A549 (cell line): Measurements from ENCODE around the gene XYLB. TPM values are rescaled to one million over a fixed set of nuclear protein-coding genes. Genes with fewer than 3 reads are reported as not detected.
"Not testable (repeated sequence)": the region's sequence is repeated elsewhere in the genome, so short reads cannot be mapped to it uniquely, and the experiment has no call there.

Experiments used
- ATAC-seq, 2 experiments: fragments of 200-7000 bp in 1 of 2; fragments of >200 bp in 1 of 2; cut with Nextera tagmentation in 1 of 2; cut with Tn5 transposase in 1 of 2; 3 replicates each; pipeline versions ENCODE4 v1.8.0 to v1.9.1; 2018 to 2020; ENCODE audit warnings: mild to moderate bottlenecking in 1 of 2, moderate library complexity in 1 of 2
- CTCF ChIA-PET: fragments of 300-600 bp; sonication (Branson Sonifier 250); formaldehyde crosslinking; extraction: SDS; loops from one replicate; lab custom pipeline; 2021; ENCODE audit warnings: antibody characterized with exemption, inconsistent platforms; lab: Yijun Ruan, JAX
- POLR2A ChIA-PET: fragments of 350-600 bp; formaldehyde crosslinking; extraction: SDS; loops from one replicate; lab custom pipeline; 2021; ENCODE audit warnings: antibody characterized with exemption, inconsistent platforms; lab: Yijun Ruan, JAX
- DNase-seq, 2 experiments: peaks; one replicate each; pipeline versions ENCODE4 v3.0.0 to v3.0.0-alpha.2; 2011 to 2016; ENCODE audit warnings: low read depth in 1 of 2, low spot score in 1 of 2
- FAIRE-seq: peaks from 2 replicates; lab custom pipeline; 2011; peaks lifted over from hg19 to GRCh38; lab: Jason Lieb, UNC
- H3K27ac ChIP-seq, 2 experiments: fragments of >200 bp; sonication (Bioruptor Twin); formaldehyde crosslinking; 3 replicates each; pipeline ENCODE4 v1.5.1; 2016 to 2017
- H3K4me1 ChIP-seq: fragments of >200 bp; sonication (Bioruptor Twin); formaldehyde crosslinking; 3 replicates; pipeline ENCODE4 v1.6.1; 2016
- H3K4me2 ChIP-seq: fragments of >200 bp; sonication (Bioruptor Twin); formaldehyde crosslinking; 3 replicates; pipeline ENCODE4 v1.6.1; 2016
- H3K4me3 ChIP-seq: fragments of >200 bp; sonication (Bioruptor Twin); formaldehyde crosslinking; 3 replicates; pipeline ENCODE4 v1.5.1; 2016
- H3K9me3 ChIP-seq: fragments of >200 bp; sonication (Bioruptor Twin); formaldehyde crosslinking; 3 replicates; pipeline ENCODE4 v1.6.1; 2016
- BCL3 ChIP-seq: fragments of >200 bp; sonication (Bioruptor Twin); formaldehyde crosslinking; IDR thresholded peaks from 3 replicates; pipeline ENCODE4 v1.6.1; 2016
- CBX2 ChIP-seq: fragments of 200-600 bp; sonication (generic); IDR thresholded peaks from 2 replicates; pipeline ENCODE4 v1.6.1; 2016; ENCODE audit warnings: low read depth, mild to moderate bottlenecking, borderline replicate concordance
- ELK1 ChIP-seq: fragments of 150-350 bp; IDR thresholded peaks from 2 replicates; pipeline ENCODE4 v1.6.1; 2014; ENCODE audit warnings: low read depth, mild to moderate bottlenecking, low read length
- ESRRA ChIP-seq: fragments of 150-350 bp; IDR thresholded peaks from 2 replicates; pipeline ENCODE4 v1.6.1; 2014; ENCODE audit warnings: mild to moderate bottlenecking, low read length, borderline replicate concordance
- HDAC2 ChIP-seq: fragments of 200-600 bp; sonication (generic); IDR thresholded peaks from 2 replicates; pipeline ENCODE4 v1.6.1; 2016
- MAFK ChIP-seq: fragments of 450-650 bp; IDR thresholded peaks from 2 replicates; pipeline ENCODE4 v1.6.1; 2014; ENCODE audit not compliant: partially characterized antibody
- POLR2A ChIP-seq: IDR thresholded peaks from 2 replicates; pipeline ENCODE4 v1.6.1; 2012; ENCODE audit warnings: mild to moderate bottlenecking, low read length
- REST ChIP-seq: fragments of 200-600 bp; sonication (generic); IDR thresholded peaks from 2 replicates; pipeline ENCODE4 v1.6.1; 2016; ENCODE audit warnings: antibody characterized with exemption, mild to moderate bottlenecking, moderate library complexity
- SREBF2 ChIP-seq: fragments of 450-650 bp; IDR thresholded peaks from 2 replicates; pipeline ENCODE4 v1.6.1; 2014; ENCODE audit warnings: mild to moderate bottlenecking, moderate library complexity
- WGBS: methylation state at CpG from one replicate; pipeline ENCODE4 v1.1.6; 2017; ENCODE audit errors: missing lambda C conversion rate; 5-methylcytosine and 5-hydroxymethylcytosine counted together
- polyA plus RNA-seq, 4 experiments: library from polyadenylated mRNA; depleted of rRNA in 3 of 4; stranded (reverse); fragments of >200 nt; fragmentation: RNase III in 1 of 4; extraction: RNeasy Plus Mini Kit Qiagen cat#74134 plus additional on column Dnase treatment in 1 of 4; gene quantifications; 2 replicates in 3 of 4; 3 replicates in 1 of 4; pipeline ENCODE4 v1.2.3, GENCODE V29; 2011 to 2017

The XYLB gene
- polyA plus RNA-seq, 2 of the 4 experiments (the other 2 are of a cell fraction), result 4.9 to 5.4 TPM

- no peak for TF ChIP-seq ELK1
- TF ChIP-seq REST, result no peak
- TF ChIP-seq ESRRA, result no peak
Measured at GRCh38 chr3:38317192-38317759, 29.3 kb upstream of the XYLB start (continued).

- Histone ChIP-seq H3K4me3 (no peak overlapping the region), H3K9me3 (no peaks in the 10 kb centered on the region), H3K4me1 (no peaks in the 10 kb centered on the region), H3K27ac (no peak overlapping the region), H3K4me2 (no peak overlapping the region)
- DNase-seq, result no peak
- WGBS, result 61% methylated on average over 8 of the region's 8 CpGs
- no peak for ATAC-seq
- no peak for FAIRE-seq
- ChIA-PET CTCF (interaction anchor here (0.5 to 2.7 kb wide), 4 partner anchors 21 to 250 kb away, joined by 3 to 10 read pairs (median 3); partner anchors contain the start of gene XYLB), POLR2A (no interaction called here)
- TF ChIP-seq POLR2A, result no peak
- no peak for TF ChIP-seq SREBF2
- TF ChIP-seq MAFK, result peak; percentile 91
- TF ChIP-seq, all 56 proteins: peak for 1
Measured at GRCh38 chr3:38318766-38319671, 27.6 kb upstream of the XYLB start.

GRCh38 chr3:38320638-38321037 lies 25.9 kb upstream of the XYLB start:
- H3K4me2 ChIP-seq, FAIRE-seq, DNase-seq, H3K4me3 ChIP-seq, H3K9me3 ChIP-seq, POLR2A ChIA-PET, H3K4me1 ChIP-seq, H3K27ac ChIP-seq, ATAC-seq: not testable (repeated sequence)
- WGBS, result 64% methylated on average over 4 of the region's 4 CpGs
- CTCF ChIA-PET, result interaction anchor here (2.7 kb wide), 1 partner anchor 26 kb away, joined by 10 read pairs; the partner anchor contains the start of gene XYLB

GRCh38 chr3:38323060-38323459 lies 23.5 kb upstream of the XYLB start:
- Histone ChIP-seq H3K9me3 (peaks cover 12% of the 10 kb centered on the region; the same call in 2 of the 3 replicates), H3K27ac (no peak overlapping the region), H3K4me1 (no peaks in the 10 kb centered on the region), H3K4me3 (no peak overlapping the region)
- FAIRE-seq, result no peak
- POLR2A ChIA-PET, result no interaction called here
- TF ChIP-seq BCL3 (no peak), MAFK (peak; percentile 52)
- TF ChIP-seq, all 56 proteins: peak for 1
- DNase-seq, result no peak
- ATAC-seq, result no peak
- WGBS, result 0% methylated on average over 1 of the region's 1 CpG
- CTCF ChIA-PET, result no interaction called here
- H3K4me2 ChIP-seq, result no peak overlapping the region

GRCh38 chr3:38325256-38325655 lies 21.3 kb upstream of the XYLB start:
- FAIRE-seq, result no peak
- CTCF ChIA-PET, result interaction anchor here (1.0 to 3.8 kb wide), 6 partner anchors 21 to 197 kb away, joined by 3 to 23 read pairs (median 4); partner anchors contain the start of gene XYLB
- WGBS, result 0% methylated on average over 2 of the region's 2 CpGs

More at GRCh38 chr3:38325256-38325655, 21.3 kb upstream of the XYLB start:
- H3K4me3 ChIP-seq, result no peak overlapping the region
- POLR2A ChIA-PET, result no interaction called here
- H3K4me2 ChIP-seq, result no peak overlapping the region
- no peak overlapping the region for H3K27ac ChIP-seq
- DNase-seq (no peak), ATAC-seq (no peak)
- TF ChIP-seq CBX2 (no peak), ESRRA (no peak), HDAC2 (no peak)
- peaks cover 12% of the 10 kb centered on the region; the same call in 2 of the 3 replicates for H3K9me3 ChIP-seq
- H3K4me1 ChIP-seq, result no peaks in the 10 kb centered on the region
